OCI-LY7 (cell line): ENCODE data around the gene LYSMD2. TPM values are rescaled to one million over a fixed set of nuclear protein-coding genes. Genes with fewer than 3 reads are reported as not detected.

ENCODE experiments used
- BruUV-seq: library from RNA; stranded (reverse); fragments of 400-500 nt; replicated peaks from 2 replicates; lab custom pipeline; 2021; lab: Mats Ljungman, UMichigan
- CTCF ChIA-PET: fragments of 300-600 bp; sonication (Branson Sonifier 250); formaldehyde crosslinking; loops from one replicate; lab custom pipeline; 2022; ENCODE audit warnings: antibody characterized with exemption; ENCODE audit not compliant: unreplicated experiment; lab: Charles Lee
- POLR2A ChIA-PET: fragments of 300-600 bp; sonication (Branson Sonifier 250); formaldehyde crosslinking; loops from one replicate; lab custom pipeline; 2022; ENCODE audit warnings: antibody characterized with exemption; lab: Charles Lee
- DNase-seq: peaks from one replicate; pipeline ENCODE4 v3.0.0-alpha.2; 2015; ENCODE audit warnings: low spot score
- H2AFZ ChIP-seq: fragments of 200-600 bp; sonication (generic), shearing (Covaris generic); 2 replicates; pipeline ENCODE4 v1.6.1; 2014; ENCODE audit warnings: mild to moderate bottlenecking, antibody characterized with exemption, low read length, moderate library complexity
- H3K27ac ChIP-seq: fragments of 200-600 bp; sonication (generic); 2 replicates; pipeline ENCODE4 v1.5.1; 2014; ENCODE audit warnings: mixed run types, low read depth, mild to moderate bottlenecking, moderate library complexity, low read length, inconsistent platforms; ENCODE audit not compliant: poor library complexity, severe bottlenecking
- H3K36me3 ChIP-seq: fragments of 200-600 bp; sonication (generic); 2 replicates; pipeline ENCODE4 v1.6.1; 2014; ENCODE audit warnings: mild to moderate bottlenecking, antibody characterized with exemption, low read length, moderate library complexity, mixed read lengths; ENCODE audit not compliant: insufficient read depth
- H3K4me1 ChIP-seq: fragments of 200-600 bp; sonication (generic); 2 replicates; pipeline ENCODE4 v1.5.1; 2014; ENCODE audit warnings: mild to moderate bottlenecking, low read length; ENCODE audit not compliant: insufficient read depth, poor library complexity, severe bottlenecking
- H3K4me2 ChIP-seq: fragments of 200-600 bp; sonication (generic); 2 replicates; pipeline ENCODE4 v1.6.1; 2014; ENCODE audit warnings: mild to moderate bottlenecking, low read length
- H3K4me3 ChIP-seq: fragments of 200-600 bp; sonication (generic); 2 replicates; pipeline ENCODE4 v1.5.1; 2014; ENCODE audit warnings: mild to moderate bottlenecking, low read depth, low read length; ENCODE audit not compliant: poor library complexity, severe bottlenecking
- H3K79me2 ChIP-seq: fragments of 200-600 bp; sonication (generic); 2 replicates; pipeline ENCODE4 v1.6.1; 2016; ENCODE audit warnings: low read depth, mild to moderate bottlenecking, low read length, moderate library complexity, mixed read lengths; ENCODE audit not compliant: insufficient read depth
- H3K9me2 ChIP-seq: fragments of 200-600 bp; sonication (generic); 2 replicates; pipeline ENCODE4 v1.6.1; 2016; ENCODE audit warnings: mild to moderate bottlenecking, low read length, mixed read lengths; ENCODE audit not compliant: insufficient read depth
- H3K9me3 ChIP-seq: fragments of 200-600 bp; sonication (generic); 2 replicates; pipeline ENCODE4 v1.6.1; 2014; ENCODE audit warnings: mild to moderate bottlenecking, mixed run types, low read length, mixed read lengths
- H4K20me1 ChIP-seq: fragments of 200-600 bp; sonication (generic); 2 replicates; pipeline ENCODE4 v1.6.1; 2014; ENCODE audit warnings: mild to moderate bottlenecking, antibody characterized with exemption, low read length, moderate library complexity, mixed read lengths; ENCODE audit not compliant: insufficient read depth
- CTCF ChIP-seq: fragments of 200-600 bp; sonication (generic); conservative IDR thresholded peaks from 2 replicates; pipeline ENCODE4 v1.5.1; 2014; ENCODE audit warnings: mild to moderate bottlenecking, antibody characterized with exemption, low read length, moderate library complexity, mixed read lengths
- EZH2phosphoT487 ChIP-seq: fragments of 200-600 bp; sonication (generic); IDR thresholded peaks from 2 replicates; pipeline ENCODE4 v1.6.1; 2018; ENCODE audit warnings: low read depth, borderline replicate concordance, mild to moderate bottlenecking, mixed run types, antibody characterized with exemption, low read length, moderate library complexity, mixed read lengths
- intact Hi-C: fragments of 100-400 bp; cut with micrococcal nuclease; formaldehyde crosslinking; loops from one replicate; pipeline ENCODE4 v1.10.0; 2022; ENCODE audit not compliant: unreplicated experiment
- total RNA-seq, 2 experiments: library from RNA; depleted of rRNA in 1 of 2; stranded (reverse); fragments of >200 nt in 1 of 2; shearing (Covaris generic) in 1 of 2; gene quantifications; 2 replicates each; pipeline ENCODE4 v1.2.3, GENCODE V29; 2014 to 2022

LYSMD2 gene
- total RNA-seq, 2 experiments from 2014 or later, result 0.89 TPM; not detected in 1

GRCh38 chr15:51726302-51727073 is 11.0 kb downstream of the LYSMD2 start:
- Histone ChIP-seq H3K27ac (no peak overlapping the region), H3K4me3 (no peak overlapping the region), H3K4me2 (no peak overlapping the region), H3K9me2 (no peaks in the 10 kb centered on the region), H3K36me3 (no peaks in the 10 kb centered on the region), H3K4me1 (peaks cover 21% of the 10 kb centered on the region), H3K79me2 (no peaks in the 10 kb centered on the region), H3K9me3 (no peaks in the 10 kb centered on the region), H4K20me1 (peaks cover 7% of the 10 kb centered on the region; the same call in 1 of the 2 replicates), H2AFZ (no peak overlapping the region)
- CTCF ChIA-PET, result no interaction called here
- BruUV-seq, result no TSS peak
- intact Hi-C loops, result no loop called here
- TF ChIP-seq CTCF (no peak), EZH2phosphoT487 (no peak)
- POLR2A ChIA-PET, result no interaction called here
- DNase-seq, result no peak

GRCh38 chr15:51724673-51725072 is 12.8 kb downstream of the LYSMD2 start:
- Histone ChIP-seq H3K79me2 (no peaks in the 10 kb centered on the region), H3K9me3 (no peaks in the 10 kb centered on the region), H4K20me1 (no peaks in the 10 kb centered on the region), H3K36me3 (no peaks in the 10 kb centered on the region), H3K27ac (no peak overlapping the region), H3K4me1 (peaks cover 8% of the 10 kb centered on the region), H3K9me2 (no peaks in the 10 kb centered on the region), H3K4me2 (no peak overlapping the region), H2AFZ (no peak overlapping the region), H3K4me3 (no peak overlapping the region)
- no peak for DNase-seq
- POLR2A ChIA-PET, result interaction anchor here (0.6 kb wide), 1 partner anchor 1624 kb away, joined by 3 read pairs; no protein-coding TSS in a partner anchor
- TF ChIP-seq CTCF, result no peak
- TF ChIP-seq EZH2phosphoT487, result no peak
- intact Hi-C loops, result no loop called here
- CTCF ChIA-PET, result no interaction called here
- BruUV-seq, result no TSS peak

- H3K79me2 ChIP-seq, result no peaks in the 10 kb centered on the region
- POLR2A ChIA-PET, result interaction anchor here (0.6 to 0.7 kb wide), 2 partner anchors 1236 to 1625 kb away, joined by 3 read pairs; no protein-coding TSS in a partner anchor
- TF ChIP-seq EZH2phosphoT487, result no peak
- no peak for TF ChIP-seq CTCF
- no peak overlapping the region for H3K4me3 ChIP-seq
- intact Hi-C loops, result no loop called here
- no peak overlapping the region for H2AFZ ChIP-seq
- no peak for DNase-seq
- no TSS peak for BruUV-seq
- no peaks in the 10 kb centered on the region for H3K9me3 ChIP-seq
- peaks cover 8% of the 10 kb centered on the region for H3K4me1 ChIP-seq
- CTCF ChIA-PET, result no interaction called here
- H3K4me2 ChIP-seq, result no peak overlapping the region
- no peaks in the 10 kb centered on the region for H3K36me3 ChIP-seq
- H4K20me1 ChIP-seq, result no peaks in the 10 kb centered on the region
- H3K27ac ChIP-seq, result no peak overlapping the region
- H3K9me2 ChIP-seq, result no peaks in the 10 kb centered on the region
Measured at GRCh38 chr15:51724199-51724598, 13.3 kb downstream of the LYSMD2 start.
